ENCODE results near the gene PROCA1.

- no peak for TF ChIP-seq CTCF (conservative IDR thresholded peaks at IDR 0.05; ENCODE audit: low read depth, low read length)
- TF ChIP-seq EZH2 (IDR thresholded peaks at IDR 0.05; ENCODE audit: borderline replicate concordance, low read depth, low read length, poor library complexity, severe bottlenecking) = no peak
These were observed 49.2 kb upstream of the PROCA1 start for GRCh38 chr17:28760601-28761562.

All from A673 (cell line).